GM21619 (cell line): ENCODE results near the gene JPH3.
"Not testable (repeated sequence)": the region's sequence is repeated elsewhere in the genome, so short reads cannot be mapped to it uniquely, and the experiment has no call there.

ENCODE experiments used
- ATAC-seq: cut with Tn5 transposase; IDR thresholded peaks from one replicate; pipeline ENCODE4 v1.9.1; 2021; ENCODE audit not compliant: unreplicated experiment

JPH3 gene

DNA sequence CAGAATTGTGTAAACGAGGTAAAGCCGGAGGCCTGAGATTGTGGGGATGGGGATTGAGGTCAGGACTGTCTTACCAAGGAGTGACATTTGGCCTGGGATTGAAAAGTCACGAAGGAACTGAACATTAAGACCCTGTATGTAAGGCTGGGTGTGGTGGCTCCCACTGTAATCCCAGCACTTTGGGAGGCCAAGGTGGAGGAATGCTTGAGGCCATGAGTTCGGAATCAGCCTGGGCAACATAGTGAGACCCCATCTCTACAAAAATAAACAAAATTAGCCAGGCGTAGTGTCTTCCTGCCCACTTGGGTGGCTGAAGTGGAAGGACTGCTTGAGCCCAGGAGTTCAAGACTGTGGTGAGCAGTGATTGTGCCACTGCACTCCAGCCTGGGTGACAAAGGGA, 75.5 kb downstream of the JPH3 start:
- no peak for ATAC-seq

DNA sequence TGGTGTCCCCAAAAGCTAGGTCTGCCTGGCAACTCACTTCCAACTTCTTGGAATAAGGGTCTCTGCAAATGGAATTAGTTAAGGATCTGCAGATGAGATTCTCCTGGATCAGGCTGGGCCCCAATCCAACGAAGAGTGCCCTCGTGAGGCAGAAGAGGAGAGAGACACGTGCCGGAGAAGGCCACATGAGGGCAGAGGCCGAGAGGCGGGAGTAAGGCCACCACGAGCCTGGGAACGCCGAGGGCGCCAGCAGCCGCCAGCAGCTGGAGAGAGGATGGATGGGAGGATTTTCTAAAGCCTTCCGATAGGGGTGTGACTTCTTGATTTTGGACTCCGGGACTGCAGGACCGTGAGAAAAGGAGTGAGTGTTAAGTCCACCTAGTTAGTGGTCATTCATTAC, 76.3 kb downstream of the JPH3 start:
- ATAC-seq, result no peak

DNA sequence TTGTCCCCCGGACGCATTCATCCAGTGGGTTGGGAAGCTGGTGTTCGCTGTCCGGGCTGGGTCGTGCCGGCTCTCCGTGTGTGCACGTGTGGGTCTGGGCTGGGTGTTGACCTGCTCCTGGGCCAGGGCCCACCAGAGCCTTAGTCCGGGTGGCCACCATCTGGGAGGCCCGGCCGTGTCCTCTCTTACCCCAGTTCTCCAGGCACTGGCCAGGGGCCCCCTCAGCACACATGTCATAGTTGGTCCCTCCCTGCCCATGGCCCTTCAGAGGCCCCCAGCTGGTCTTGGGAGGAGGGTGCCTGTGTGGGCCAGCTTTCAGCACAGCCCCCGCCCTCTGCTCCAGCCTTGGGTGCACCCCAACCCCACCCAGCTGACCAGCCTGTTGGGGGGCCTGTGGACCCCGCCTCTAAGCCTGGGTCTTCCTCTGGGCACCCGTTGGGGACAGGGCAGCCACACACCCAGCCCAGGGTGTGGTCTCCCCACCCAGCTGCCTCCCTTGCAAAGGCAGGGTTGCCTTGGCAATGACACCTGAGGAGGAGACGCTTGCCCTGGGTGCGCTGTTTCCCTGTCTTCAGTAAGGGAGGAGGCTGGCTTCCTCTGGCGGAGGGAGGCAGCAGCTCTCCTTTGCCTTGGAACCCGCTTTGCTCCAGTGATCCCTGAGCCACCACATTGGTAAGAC, 77.4 kb downstream of the JPH3 start:
- no peak for ATAC-seq

DNA sequence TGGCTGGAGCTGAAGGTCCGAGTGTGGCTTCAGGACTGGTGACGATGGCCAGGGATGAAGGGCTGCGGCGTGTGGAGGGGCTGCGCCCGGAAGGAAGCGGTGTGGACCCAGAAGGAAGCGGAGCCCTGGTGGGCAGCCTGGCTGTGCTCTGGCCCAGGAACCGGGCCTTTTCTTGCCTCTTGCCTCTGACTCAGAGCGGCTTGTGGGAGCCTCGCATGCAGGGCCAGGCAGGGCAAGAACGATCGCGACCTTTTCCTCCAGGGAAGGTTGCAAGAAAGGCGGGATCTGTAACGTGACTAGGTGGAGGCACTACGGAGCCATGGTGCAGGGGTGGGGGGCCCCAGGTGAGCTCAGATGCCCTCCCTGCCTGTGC, 78.0 kb downstream of the JPH3 start:
- ATAC-seq, result no peak

DNA sequence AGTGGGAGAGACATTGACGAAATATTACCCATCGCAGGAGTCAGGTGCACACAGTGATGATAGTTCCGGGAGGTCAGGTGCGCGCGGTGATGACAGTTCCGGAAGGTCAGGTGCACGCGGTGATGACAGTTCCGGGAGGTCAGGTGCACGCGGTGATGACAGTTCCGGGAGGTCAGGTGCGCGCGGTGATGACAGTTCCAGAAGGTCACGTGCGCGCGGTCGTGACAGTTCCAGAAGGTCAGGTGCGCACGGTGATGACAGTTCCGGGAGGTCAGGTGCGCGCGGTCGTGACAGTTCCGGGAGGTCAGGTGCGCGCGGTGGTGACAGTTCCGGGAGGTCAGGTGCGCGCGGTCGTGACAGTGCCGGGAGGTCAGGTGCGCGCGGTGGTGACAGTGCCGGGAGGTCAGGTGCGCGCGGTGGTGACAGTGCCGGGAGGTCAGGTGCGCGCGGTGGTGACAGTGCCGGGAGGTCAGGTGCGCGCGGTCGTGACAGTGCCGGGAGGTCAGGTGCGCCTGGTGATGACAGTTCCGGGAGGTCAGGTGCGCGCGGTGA, 78.8 kb downstream of the JPH3 start:
- not testable (repeated sequence) for ATAC-seq

DNA sequence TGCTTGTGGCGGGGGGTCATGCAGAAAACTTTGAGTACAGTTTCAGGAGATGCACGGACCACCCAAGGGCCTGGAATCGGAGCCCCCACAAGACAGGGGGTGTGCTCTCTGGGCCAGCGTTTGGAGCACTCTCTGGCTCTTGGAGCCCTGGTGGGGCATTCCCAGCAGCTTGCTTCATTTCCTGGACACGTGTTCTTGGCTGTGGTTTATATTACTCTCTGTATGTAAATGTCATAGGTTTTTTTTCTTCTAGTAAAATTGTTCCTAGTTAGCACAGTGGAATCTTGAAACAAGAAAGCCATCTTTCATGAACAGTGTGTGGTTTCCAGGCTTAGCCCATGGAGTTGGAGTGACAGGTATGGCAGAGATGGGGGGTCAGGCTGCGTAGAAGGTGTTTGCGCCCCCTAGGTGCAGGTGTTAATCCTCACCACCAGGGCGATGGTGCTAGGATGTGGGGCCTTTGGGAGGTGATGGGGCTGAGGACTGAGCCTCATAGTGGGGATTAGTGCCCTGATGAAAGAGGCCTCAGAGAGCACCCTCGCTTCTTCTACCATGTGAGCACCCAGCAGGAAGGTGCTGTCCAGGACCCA, 79.8 kb downstream of the JPH3 start:
- ATAC-seq, result no peak

DNA sequence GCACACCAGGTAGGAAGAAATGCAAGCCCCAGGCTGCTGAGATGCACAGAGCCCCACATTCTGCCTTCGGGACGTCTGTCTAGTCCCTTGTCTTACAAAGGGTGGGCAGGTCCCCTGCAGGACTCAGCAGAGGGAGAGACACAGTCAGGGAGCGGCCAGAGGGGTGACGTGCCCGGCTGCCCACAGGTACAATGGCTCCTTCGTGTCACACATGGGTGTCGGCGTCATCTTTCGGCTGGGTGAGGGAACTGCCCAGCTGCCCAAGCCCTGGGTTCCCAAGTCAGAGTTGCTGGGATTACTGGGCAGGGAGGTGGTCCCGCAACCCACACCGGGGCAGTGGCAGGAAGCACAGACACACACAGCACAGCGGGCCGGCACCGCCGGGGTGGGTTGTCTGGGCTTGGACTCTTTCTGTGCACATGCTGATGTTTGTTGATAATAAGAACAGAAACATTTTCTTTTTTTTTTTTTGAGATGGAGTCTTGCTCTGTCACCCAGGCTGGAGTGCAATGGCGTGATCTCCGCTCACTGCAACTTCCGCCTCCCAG, 80.6 kb downstream of the JPH3 start:
- no peak for ATAC-seq

DNA sequence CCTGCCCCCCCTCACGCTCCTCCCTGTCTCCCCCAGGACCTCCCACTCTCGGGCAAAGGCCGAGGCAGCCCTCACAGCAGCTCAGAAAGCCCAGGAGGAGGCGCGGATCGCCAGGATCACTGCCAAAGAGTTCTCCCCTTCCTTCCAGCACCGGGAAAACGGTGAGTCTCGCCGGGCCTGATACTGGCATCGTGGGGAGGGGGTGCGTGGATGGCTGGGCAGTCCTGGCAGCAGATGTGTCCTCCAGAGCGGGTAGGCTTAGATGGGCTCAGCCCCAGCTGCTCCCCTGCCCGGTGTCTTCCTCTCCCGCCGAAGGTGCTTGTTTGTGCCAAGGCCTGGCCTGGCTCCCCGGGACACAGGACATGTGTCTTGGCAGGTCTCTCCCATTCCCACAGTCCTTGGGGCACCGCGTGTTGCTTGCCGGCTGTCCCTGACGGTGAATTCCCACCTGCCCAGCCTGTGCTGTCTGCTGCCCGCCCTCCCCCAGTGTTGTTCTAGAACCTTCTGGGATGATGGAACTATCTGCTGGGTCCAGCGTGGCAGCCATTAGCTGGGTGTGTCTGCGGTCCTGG, 81.9 kb downstream of the JPH3 start:
- no peak for ATAC-seq

DNA sequence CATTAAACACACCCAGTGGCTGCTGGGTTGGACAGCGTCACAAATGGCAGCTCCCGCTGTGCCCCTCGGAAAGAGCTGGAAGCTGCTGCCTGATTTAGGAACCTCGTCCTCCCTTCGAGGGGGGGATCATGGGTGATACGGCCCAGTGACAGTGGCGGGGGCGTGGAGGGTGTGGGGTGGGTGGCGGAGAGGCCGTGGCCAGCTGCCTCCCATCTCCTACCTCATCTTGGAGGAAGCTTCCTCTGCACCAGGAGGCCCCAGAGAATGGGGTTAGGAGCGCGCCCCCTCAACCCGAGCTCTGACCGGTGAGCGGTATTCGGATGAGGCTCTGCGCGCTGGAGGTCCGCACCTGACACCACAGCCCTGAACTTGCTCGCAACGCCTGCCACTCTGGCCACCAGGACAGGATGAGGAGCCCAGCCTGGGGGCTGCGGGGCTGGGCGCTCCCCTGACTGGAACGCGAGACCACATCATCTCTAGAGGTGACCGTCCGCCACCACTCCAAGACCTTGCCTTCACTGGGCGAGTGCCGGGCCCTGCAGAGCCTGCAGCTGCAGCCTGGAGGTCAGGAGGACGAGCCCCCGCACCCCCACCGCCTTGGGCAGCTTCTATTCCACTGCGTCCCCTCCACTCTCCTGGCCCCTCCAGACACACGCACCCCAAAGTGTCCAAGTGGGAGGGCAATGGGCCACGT, 82.5 kb downstream of the JPH3 start:
- ATAC-seq, result no peak

DNA sequence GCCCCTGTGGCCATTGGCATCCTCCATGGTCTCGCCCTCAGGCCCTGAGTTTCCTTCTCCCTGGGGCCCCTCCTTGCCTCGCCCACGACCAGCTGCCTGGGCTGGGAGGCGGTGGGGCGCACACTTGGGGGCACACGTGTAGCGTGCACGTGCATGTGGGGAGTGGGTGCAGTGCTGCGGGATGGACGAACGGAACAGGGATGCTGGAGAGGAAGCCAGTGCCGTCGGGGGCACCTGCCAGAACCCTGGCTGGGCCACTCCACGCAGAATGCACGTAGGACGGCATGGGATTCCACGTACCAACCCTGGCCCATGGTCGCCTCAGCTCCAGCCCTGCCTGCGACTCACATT, 83.1 kb downstream of the JPH3 start:
- no peak for ATAC-seq

DNA sequence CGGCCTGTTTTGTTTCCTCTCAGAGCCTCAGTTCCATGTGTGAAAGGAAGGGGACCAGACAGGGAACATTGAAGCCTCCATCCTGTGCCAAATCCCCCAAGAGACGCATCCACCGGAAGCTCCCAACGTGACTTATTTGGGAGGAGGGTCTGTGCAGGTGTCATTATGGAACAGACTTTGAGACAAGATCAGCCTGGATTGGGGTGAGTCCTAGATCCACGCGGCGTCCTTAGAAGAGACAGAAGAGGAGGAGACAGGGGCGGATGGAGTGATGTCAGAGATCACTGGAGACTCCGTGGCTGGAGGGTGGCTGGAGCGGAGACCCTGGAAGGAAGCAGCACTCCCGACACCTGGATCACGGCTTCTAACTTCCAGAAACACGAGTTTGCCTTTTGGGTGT, 83.5 kb downstream of the JPH3 start:
- ATAC-seq, result no peak

DNA sequence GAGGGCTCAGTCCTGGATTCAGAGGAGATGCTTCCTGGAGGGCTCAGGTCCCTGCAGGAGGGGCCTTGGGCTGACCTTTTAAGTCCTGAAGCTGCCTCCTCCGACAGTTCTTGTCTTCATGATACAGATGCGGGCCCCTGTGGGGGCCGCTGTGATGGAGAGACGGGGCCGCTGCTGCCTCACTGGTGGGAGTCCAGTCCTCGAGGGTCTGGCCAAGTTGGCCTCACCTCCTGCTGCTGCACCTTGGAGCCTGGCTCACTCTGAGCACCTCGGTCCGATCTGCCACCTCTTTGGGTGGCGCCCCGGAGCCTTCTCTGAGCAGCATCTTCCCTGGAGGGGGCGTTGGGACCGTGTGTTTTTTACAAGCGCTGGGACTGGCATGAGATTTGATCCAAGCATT, 84.4 kb downstream of the JPH3 start:
- ATAC-seq, result no peak

DNA sequence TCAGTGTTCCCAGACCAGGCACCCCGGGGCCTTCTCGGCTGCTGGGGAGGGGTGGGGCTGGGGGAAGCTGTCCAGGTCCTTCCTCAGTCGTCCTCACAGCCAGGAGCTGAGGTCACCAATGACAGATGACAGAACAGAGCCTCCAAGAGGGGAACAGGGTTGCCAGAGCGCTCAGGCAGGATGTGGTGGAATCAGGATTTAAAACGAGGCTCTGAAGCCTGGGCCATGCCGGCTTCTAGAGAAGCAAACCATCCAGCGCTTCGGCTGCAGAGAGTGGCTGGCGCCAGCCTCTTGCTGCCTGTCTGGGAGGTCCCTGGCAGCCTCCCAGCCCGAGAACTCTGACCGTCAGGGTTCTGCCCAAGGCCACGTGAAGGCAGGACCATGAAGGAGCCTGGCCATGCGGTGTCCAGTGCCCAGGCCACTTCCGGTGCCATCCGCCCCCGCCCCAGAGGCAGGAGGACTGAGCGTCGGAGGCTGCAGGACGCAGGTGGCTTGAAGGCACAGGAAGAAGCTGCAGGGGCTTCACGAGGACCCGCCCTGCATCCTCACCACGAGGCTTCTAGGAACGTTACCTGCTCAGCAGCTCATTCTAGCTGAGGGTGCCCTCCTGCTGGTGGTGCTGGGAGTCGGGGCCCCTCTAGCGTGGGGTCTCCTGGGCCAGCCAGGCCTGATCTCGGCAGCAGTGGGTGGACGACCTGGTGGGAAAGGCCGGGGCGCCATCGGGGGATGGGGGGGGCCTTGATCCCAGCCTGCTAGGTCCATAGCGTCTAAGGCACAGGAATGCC, 85.0 kb downstream of the JPH3 start:
- no peak for ATAC-seq

DNA sequence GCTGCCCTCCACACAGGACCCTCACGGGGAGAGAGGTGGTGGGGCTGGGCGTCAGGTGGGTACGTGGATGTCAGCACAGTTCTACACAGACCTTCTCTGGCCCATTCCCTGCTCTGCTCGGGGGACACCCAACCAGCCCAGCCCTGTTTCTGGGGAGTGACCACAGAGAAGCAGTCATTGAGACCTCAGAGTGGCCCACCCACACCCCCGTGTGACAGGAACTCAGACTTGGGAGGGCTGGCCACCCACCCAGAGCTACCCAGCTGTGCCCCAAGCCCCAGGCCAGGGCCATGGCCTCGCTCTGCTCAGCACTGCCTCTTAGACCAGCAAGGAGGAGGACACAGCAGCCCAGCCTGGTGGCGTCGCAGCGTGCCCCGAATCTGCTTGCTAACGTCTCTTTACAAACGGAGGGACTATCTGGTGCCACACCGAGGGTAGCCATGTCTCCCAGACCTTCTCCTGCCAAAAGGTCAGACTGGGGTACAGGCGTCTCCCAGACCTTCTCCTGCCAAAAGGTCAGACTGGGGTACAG, 85.8 kb downstream of the JPH3 start:
- no peak for ATAC-seq

DNA sequence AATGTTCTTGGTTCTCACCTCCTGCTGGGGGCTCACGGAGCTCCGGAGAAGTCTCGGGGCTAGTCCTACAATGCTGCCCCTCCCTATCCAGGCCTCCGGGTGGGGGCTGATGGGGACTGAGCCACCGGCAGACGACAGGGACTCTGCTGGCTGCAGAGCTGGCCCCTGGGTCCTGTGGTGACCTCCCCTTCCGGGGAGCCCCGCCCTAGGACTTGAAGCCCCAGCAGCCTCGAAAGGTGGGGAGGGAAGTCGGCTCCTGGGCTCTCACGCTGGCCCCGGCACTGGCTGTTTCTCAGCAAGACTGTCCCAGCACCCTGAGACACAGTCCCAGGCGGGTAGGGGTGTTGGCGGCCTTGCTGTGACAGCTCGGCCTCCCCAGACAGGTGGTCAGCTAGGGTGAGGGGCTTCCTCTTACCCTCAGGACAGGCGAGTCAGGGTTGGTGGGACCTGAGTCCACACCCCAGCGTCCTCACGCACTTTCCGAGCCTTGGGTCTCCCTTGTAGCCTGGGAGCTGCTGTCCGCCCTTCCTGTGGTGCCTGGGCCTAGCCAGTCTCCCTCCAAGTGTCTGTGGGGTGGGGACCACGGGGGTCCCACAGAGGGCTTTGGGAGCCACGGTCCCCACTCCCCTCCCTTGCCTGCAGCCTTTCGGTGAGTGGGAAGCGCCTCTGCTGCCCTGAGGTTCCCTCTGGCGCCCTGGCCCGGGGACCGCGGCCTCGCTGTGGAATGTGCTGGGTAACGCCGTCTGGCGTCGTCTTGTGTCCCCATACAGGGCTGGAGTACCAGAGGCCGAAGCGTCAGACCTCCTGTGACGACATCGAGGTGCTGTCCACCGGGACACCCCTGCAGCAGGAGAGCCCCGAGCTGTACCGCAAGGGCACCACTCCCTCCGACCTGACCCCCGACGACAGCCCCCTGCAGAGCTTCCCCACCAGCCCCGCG, 86.8 kb downstream of the JPH3 start:
- ATAC-seq, result no peak

DNA sequence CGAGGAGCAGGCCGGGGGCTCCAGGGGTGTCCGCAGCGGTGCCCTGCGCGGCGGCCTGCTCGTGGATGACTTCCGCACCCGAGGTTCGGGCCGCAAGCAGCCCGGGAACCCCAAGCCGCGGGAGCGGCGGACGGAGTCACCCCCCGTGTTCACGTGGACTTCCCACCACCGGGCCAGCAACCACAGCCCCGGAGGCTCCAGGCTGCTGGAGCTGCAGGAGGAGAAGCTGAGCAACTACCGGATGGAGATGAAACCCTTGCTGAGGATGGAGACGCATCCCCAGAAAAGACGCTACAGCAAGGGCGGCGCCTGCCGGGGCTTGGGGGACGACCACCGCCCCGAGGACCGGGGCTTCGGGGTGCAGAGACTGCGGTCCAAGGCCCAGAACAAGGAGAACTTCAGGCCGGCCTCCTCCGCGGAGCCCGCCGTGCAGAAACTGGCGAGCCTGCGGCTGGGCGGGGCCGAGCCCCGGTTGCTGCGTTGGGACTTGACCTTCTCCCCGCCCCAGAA, 87.7 kb downstream of the JPH3 start:
- ATAC-seq, result no peak

DNA sequence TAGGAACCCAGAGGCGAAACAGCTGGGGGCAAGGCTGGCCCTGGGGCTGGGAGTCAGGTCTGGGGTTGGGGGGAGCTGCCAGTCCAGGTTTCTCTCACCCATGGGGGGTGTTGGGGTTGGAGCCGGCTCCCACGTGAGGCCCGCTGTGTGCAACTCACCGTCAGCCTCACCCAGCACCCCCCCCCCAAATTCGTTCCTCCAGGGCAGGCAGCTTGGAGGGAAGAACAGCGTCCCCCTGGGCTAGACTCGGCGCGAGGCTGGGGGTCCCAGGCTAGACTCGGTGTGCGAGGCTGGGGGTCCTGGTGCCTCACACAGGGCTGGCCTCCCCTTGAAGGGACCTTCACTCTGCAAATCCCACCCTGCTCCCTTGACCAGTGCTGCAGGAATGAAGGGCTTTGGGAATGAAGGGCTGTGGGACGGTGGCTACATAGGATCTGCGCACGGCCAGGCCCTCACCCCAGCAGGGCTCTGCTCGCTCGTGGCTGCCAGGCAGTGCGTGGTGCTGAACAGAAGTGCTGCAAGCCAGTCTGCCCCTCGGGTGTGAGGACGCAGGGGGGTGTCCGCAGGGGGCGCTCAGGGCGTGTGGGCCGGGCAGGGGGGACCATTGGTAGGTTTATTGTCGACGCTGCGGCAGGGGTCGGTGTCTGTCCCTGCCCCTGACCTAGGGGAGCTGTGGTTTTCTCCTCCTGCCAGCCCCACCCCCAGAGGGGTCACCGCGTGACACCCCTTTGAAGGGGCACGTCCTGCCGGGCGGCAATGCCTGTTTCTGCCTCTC, 88.8 kb downstream of the JPH3 start:
- no peak for ATAC-seq

DNA sequence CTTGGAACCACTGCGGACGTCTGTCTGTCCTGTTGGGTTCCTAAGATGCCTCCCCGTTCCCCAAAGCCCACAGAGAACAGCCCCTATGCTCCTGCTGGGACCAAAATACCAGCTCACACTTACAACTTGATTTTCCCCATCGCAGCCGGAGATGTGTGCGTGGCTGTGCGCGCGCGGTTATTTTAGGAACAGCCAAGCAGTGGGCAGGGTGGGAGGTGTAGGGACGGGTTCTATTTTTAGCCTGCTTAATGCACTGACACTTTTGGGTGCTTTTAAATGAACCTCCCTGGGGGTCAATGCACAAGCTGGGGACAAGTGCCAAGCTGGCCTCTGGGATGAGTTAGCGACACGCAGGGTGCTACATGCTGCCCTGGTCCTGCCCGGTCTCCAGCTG, 89.4 kb downstream of the JPH3 start:
- no peak for ATAC-seq

DNA sequence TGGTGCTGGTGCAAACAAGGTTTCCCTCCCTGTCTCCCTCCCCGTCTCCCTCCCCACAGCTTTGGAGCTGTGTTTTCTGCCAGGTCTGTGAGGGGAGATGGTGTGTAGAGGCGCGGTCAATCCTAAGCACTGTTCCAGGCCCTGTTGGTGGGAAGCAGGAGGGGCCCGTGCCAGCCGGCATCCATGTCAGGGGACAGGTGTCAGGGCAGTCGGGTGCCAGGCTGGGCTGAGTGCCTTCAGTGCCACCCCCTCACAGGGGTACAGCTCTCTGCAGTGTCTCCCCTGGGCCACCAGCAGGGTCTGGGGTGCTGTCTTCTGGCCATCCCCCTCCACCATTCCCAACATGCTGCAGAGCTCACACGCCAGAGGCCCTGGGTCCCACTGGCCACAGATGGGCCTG, 89.9 kb downstream of the JPH3 start:
- ATAC-seq, result no peak
